Measurements from ENCODE around the gene PPFIBP1. TPM values are rescaled to one million over a fixed set of nuclear protein-coding genes. Genes with fewer than 3 reads are reported as not detected.
"Not testable (repeated sequence)": the region's sequence is repeated elsewhere in the genome, so short reads cannot be mapped to it uniquely, and the experiment has no call there.

PPFIBP1 gene
- polyA plus RNA-seq, 1 donor: 137 TPM

GRCh38 chr12:27539191-27539631, 15.2 kb downstream of the PPFIBP1 start:
- DNase-seq: no peak

DNA sequence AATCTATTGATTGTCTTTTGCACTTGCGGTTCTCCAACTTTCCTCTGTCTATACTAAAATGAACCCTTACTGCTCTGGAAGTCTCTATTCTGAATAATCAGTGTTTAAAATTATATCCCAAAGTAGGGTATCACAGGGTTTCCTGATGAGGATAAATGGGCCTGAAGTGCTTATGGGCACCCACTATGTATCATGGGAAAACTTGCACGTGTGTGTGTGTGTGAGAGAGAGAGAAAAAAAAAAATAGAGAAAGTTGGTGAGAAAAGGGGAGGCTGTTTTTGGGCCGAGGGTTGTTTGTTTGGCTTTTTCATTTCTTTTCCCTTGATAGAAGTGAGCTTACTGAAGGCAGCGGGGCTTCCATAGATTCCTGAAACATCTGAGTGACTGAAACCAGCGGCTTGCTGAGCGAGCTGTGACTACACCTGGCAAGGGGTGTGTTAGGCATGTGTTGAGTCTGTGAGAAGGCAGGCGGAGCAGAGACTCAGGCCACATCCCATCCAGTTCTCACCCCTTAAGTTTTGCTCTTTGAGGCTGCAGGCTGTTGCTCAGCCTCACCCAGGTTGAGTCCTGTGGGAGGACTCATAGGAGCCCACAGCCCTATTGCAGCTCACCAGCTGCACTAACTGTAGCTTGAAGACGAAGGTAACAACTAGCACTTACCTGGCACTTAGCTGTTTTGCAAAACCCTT, 17.2 kb downstream of the PPFIBP1 start:
- no peak for DNase-seq

DNA sequence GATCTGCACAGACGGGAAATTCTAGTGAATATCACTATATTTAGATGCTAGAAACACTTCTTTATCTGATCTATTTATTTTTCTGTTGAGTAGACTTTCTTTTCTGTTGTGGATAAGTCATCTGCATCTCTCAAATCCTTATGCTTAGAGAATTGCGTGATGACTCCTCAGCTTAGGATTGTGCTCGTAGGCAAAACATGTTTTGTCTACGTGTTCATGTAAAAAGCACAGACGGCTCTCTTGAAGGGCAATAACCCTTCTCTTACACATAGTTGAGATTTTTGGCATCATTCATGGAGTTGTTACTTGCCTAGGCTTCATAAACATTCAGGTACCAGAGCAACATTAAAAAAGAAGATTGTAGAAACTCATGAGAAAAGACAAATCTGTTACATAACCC, 18.6 kb downstream of the PPFIBP1 start:
- no peak for DNase-seq

GRCh38 chr12:27544858-27545257, 20.9 kb downstream of the PPFIBP1 start:
- DNase-seq: not testable (repeated sequence)

- no peak for DNase-seq
These were observed 21.7 kb downstream of the PPFIBP1 start for GRCh38 chr12:27545665-27546064.

- DNase-seq: no peak
These were observed 23.6 kb downstream of the PPFIBP1 start for GRCh38 chr12:27547592-27547991.

- no peak for DNase-seq
These were observed 24.5 kb downstream of the PPFIBP1 start for GRCh38 chr12:27548301-27549199.

- no peak for DNase-seq
These were observed 25.3 kb downstream of the PPFIBP1 start for GRCh38 chr12:27549236-27549800.

GRCh38 chr12:27549801-27550652, 26.0 kb downstream of the PPFIBP1 start:
- DNase-seq: peak; percentile 75

- no peak for DNase-seq
These were observed 26.6 kb downstream of the PPFIBP1 start for GRCh38 chr12:27550653-27550975.

DNA sequence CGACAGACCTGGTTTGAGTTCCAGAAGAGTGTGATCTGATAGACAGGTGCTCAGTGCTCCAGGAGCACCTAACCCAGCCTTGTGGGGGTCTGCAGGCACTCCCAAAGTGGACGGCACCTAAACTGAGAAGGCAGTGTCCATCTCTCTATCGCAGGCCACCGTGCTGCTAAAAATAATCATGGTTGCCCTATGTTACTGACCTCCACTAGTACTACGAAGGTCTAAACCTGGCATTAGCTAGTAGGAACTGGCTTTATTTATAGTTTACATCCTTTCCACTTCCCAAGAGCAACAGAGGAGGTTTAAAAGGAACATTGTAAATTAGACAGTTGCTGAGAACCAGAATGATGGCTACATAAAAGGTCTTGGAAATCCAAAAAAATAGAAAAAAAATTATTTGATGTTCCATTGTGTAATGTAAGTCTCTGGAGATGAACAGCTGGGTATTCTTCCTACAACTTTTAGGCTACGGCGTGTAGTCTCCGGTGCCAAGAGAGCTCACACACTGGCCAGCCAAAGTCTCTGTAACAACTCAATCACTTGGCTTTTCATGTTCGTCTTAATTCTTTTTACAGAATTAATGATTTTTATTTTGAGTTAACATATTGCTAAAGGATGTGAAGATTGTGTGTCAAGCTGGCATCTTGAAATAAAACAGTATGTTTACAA, 27.3 kb downstream of the PPFIBP1 start:
- DNase-seq: no peak

DNA sequence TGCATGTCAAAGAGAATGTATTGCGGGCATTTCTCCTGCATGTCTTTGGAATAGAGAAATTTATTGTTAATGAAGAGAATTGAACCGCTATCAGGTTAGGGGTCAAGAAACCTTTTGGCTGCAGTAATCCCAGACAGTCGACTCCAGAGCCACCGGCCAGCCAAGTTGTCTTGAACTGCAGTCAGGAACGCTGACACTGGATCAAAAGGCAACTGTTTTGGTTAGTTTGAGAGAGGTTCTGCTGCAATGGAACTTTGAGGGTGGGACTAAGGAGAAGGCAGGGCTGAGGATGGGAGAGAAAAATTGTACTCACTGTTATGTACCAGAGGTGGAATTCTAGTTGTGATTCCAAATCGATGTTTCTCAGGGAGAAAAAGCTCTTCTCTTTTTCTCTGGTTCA, 28.2 kb downstream of the PPFIBP1 start:
- no peak for DNase-seq

- DNase-seq: no peak
These were observed 29.0 kb downstream of the PPFIBP1 start for GRCh38 chr12:27552886-27553560.

DNA sequence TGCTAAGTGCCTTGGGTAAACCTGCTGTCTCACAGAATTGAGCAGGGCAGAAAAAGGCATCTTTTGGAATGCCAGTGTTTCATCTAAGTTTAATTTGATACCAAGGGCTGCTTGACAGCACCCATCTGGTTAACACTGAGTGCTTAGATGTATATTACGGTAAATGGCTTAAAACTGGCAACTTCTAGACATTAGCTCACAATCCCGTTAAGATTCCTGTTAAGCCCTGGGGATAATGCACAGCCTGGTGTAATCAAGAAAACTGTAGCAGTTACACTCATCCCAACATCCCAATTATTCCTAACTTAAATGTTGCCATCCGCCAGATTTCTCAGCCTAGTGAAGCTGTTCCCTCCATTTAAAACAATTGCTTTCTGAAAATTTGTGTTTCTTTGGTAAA, 29.9 kb downstream of the PPFIBP1 start:
- DNase-seq: no peak

DNA sequence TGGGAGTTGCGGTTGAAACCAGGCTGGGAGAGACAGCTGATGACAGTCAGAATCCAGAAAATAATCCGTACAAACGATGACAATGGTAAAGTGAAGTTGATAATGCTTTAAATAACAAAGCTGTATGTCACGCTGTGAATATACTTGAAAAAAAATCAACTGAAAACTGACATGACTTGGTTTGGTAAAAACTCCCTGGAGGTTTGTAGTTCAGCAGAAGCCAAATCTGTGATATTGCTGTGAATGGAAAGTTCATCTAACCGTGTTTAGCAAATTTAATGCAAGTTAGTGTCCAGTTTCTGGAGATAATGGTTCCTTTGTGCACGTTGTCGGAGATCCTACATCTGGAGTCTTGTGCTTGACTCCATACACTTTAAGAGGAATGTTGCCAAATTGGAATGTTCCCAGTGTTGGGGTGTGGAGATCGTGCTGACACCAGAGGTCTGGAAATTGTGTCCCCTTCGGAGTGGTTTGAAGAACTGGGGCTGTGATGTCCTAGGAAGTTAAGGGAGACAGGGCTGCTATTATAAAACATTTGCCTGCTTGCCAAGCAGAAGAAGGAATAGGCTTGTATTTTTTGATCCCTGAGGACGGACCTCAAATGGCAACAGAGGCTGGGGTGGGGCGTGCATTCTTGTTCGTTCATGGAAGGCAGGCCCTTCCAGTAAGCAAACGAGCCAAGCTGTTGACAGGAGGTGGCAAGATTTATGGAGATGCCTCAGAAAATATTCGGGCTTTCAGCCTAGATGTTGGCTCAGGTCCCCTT, 30.6 kb downstream of the PPFIBP1 start:
- no peak for DNase-seq

DNA sequence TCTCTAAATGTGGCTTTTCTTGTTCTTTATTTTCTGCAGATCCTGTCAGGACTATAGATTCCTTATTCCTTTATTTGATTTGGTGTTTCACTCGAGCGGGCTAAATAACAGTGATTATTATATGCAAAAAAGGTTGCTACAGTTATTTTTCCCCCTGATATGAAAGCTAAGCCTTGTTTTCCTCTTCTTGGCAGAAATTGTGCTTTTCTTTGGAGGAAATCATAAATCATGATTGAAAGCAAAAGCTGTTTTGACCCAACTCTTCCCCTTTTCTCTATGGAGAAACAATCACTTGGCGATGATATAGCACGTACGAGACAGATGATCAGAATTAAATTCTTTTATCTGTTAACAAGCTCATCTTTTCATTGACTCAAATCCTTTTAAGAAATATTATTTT, 31.4 kb downstream of the PPFIBP1 start:
- DNase-seq: no peak

DNA sequence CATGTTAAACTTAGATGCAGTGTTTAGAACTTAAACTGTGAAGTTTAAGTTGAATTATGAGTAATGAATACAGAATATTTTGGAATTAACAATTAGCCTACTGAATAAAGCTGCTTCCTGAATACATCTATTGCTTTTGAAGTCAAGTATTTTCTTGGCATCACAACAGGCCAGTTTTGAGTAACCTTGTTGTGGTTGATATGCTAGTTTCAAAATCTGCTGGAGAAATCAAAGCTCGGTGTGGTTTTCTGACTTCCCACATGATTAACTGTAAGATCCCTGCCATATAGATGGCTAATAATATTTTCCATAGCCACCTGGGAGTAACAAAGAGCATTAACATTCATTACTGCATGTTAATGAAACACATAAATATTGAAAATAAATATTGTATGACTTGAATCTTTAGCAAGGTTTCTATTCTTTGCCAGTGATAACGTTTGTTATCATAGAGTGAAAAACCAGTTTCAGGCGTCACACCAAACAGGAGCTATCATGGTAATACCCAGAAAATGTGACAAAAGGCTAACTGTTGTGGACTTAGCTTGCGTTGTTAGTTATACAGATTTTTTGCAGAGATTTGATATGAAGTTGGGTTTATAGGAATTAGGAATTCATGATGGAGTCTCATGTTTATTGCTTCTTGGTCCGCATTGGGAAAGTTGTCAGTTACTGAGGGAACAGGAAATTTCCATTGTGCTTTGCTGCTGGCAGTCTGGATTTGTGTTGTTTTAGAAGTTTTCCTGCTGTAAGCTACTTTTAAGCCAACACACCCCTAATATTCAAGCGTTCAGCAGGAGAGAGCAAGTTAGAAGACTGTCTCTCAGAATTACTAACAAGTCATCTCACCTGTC, 32.1 kb downstream of the PPFIBP1 start:
- no peak for DNase-seq

DNA sequence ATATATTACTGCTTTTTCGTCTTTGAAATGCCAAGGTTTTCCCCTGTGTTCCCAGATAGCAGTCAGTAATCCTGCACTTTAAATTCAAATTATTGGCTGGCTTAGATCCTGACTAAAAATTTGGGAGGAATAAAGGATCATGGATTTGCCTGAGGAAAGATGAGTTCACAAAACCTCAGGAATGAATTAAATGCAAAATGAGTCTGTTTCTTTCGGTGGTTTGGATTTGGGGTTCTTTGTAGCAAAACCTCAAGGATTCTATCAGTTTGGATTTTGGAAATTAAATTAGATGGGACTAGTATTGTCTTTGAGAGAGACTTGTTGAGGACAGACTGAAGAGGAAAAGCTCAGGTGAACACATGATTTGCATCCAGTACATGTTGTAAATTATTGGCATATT, 36.1 kb downstream of the PPFIBP1 start:
- DNase-seq: no peak

Measured in left kidney (tissue), 2 donors.